ENCODE results near the gene TTC4. TPM values are rescaled to one million over a fixed set of nuclear protein-coding genes. Genes with fewer than 3 reads are reported as not detected.

Gene TTC4
- total RNA-seq, 1 donor from 2014 or later: 18.8 TPM

DNA sequence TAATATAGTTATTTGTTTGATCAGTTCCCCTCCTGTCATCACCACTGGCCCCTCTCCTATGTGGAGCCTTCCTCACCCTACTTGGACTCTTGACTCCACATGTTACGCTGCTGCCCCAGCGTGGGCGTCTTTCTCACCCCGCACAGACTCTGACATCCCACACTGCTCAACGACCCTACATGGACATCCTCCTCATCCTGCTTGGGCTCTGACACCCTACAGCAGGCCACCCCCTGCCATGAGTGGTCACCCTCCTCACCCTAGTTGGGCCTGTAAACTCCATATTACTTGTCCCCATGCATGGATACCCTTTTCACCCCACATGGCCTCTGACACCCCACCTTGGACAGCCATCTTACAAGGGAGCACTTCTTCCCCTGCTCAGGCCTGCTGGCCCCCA lies 21.0 kb downstream of the TTC4 start:
- DNase-seq (ENCODE audit: low read depth) (no peak), FAIRE-seq (no peak)
- Histone ChIP-seq H3K27ac (ENCODE audit: low read depth, low read length) (no peak overlapping the region), H3K36me3 (ENCODE audit: insufficient read depth, low read length) (peaks cover 42% of the 10 kb centered on the region), H2AFZ (ENCODE audit: low read depth, low read length) (no peak overlapping the region), H3K9me3 (ENCODE audit: insufficient read depth, low read depth, low read length) (no peaks in the 10 kb centered on the region), H4K20me1 (ENCODE audit: insufficient read depth, low read length) (peaks cover 7% of the 10 kb centered on the region), H3K79me2 (ENCODE audit: insufficient read depth, low read length) (no peaks in the 10 kb centered on the region), H3K4me2 (ENCODE audit: low read length) (no peak overlapping the region), H3K9ac (ENCODE audit: low read length) (no peak overlapping the region), H3K4me1 (ENCODE audit: insufficient read depth, low read length) (no peaks in the 10 kb centered on the region), H3K4me3 (ENCODE audit: insufficient read depth, low read depth, low read length) (no peak overlapping the region), H3K27me3 (ENCODE audit: insufficient read depth, low read length) (no peaks in the 10 kb centered on the region)
- no peaks in the 10 kb centered on the region for H3K27me3 Mint-ChIP-seq (ENCODE audit: low read depth, unreplicated experiment)
- H3K4me3 Mint-ChIP-seq (ENCODE audit: unreplicated experiment): no peak overlapping the region
- TF ChIP-seq, protein P1, sequence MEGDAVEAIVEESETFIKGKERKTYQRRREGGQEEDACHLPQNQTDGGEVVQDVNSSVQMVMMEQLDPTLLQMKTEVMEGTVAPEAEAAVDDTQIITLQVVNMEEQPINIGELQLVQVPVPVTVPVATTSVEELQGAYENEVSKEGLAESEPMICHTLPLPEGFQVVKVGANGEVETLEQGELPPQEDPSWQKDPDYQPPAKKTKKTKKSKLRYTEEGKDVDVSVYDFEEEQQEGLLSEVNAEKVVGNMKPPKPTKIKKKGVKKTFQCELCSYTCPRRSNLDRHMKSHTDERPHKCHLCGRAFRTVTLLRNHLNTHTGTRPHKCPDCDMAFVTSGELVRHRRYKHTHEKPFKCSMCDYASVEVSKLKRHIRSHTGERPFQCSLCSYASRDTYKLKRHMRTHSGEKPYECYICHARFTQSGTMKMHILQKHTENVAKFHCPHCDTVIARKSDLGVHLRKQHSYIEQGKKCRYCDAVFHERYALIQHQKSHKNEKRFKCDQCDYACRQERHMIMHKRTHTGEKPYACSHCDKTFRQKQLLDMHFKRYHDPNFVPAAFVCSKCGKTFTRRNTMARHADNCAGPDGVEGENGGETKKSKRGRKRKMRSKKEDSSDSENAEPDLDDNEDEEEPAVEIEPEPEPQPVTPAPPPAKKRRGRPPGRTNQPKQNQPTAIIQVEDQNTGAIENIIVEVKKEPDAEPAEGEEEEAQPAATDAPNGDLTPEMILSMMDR (IDR thresholded peaks at IDR 0.05; ENCODE audit: insufficient read depth, low read depth, low read length): no peak
- no peak for TF ChIP-seq EZH2 (IDR thresholded peaks at IDR 0.05; ENCODE audit: insufficient read depth, low read length)
- no peaks in the 10 kb centered on the region for H3K4me1 Mint-ChIP-seq (ENCODE audit: low read depth, unreplicated experiment)
- H3K27ac Mint-ChIP-seq (ENCODE audit: unreplicated experiment): no peak overlapping the region
- H3K9me3 Mint-ChIP-seq (ENCODE audit: unreplicated experiment): no peaks in the 10 kb centered on the region
- peaks cover 11% of the 10 kb centered on the region for H3K36me3 Mint-ChIP-seq (ENCODE audit: low read depth, unreplicated experiment)

- Histone ChIP-seq H3K36me3 (ENCODE audit: insufficient read depth, low read length) (peaks cover 48% of the 10 kb centered on the region), H3K27me3 (ENCODE audit: insufficient read depth, low read length) (no peaks in the 10 kb centered on the region), H3K79me2 (ENCODE audit: insufficient read depth, low read length) (no peaks in the 10 kb centered on the region), H3K4me1 (ENCODE audit: insufficient read depth, low read length) (no peaks in the 10 kb centered on the region), H3K4me2 (ENCODE audit: low read length) (no peak overlapping the region), H3K9me3 (ENCODE audit: insufficient read depth, low read depth, low read length) (no peaks in the 10 kb centered on the region), H4K20me1 (ENCODE audit: insufficient read depth, low read length) (peaks cover 12% of the 10 kb centered on the region), H3K9ac (ENCODE audit: low read length) (no peak overlapping the region), H3K4me3 (ENCODE audit: insufficient read depth, low read depth, low read length) (no peak overlapping the region), H2AFZ (ENCODE audit: low read depth, low read length) (no peak overlapping the region), H3K27ac (ENCODE audit: low read depth, low read length) (no peak overlapping the region)
- TF ChIP-seq, protein P1 (IDR thresholded peaks at IDR 0.05; ENCODE audit: insufficient read depth, low read depth, low read length): no peak
- TF ChIP-seq EZH2 (IDR thresholded peaks at IDR 0.05; ENCODE audit: insufficient read depth, low read length): no peak
- no peak overlapping the region for H3K27ac Mint-ChIP-seq (ENCODE audit: unreplicated experiment)
- peaks cover 3% of the 10 kb centered on the region for H3K4me1 Mint-ChIP-seq (ENCODE audit: low read depth, unreplicated experiment)
- no peaks in the 10 kb centered on the region for H3K27me3 Mint-ChIP-seq (ENCODE audit: low read depth, unreplicated experiment)
- no peak overlapping the region for H3K4me3 Mint-ChIP-seq (ENCODE audit: unreplicated experiment)
- no peak for FAIRE-seq
- no peak for DNase-seq (ENCODE audit: low read depth)
- peaks cover 14% of the 10 kb centered on the region for H3K36me3 Mint-ChIP-seq (ENCODE audit: low read depth, unreplicated experiment)
- H3K9me3 Mint-ChIP-seq (ENCODE audit: unreplicated experiment): no peaks in the 10 kb centered on the region
These were observed 22.6 kb downstream of the TTC4 start for GRCh38 chr1:54738244-54738643.

DNA sequence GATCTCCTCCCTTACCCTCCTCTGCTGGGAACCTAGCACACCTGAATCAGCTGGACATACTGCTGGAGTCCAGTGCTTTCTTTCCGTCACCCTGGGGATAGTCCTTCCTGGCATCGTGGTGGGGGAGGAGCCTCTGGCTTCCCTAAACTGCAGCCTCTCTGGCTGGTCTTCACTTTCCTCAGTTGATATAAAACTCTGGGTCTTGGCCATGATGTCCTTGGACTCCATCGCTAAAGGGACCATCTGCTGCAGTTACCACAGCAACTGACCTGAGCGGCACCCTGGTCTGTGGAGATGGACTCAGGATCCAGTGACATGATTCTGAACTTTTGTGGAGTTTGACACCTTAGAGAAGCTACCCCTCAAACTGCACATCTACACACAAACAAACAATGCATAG lies 25.9 kb downstream of the TTC4 start:
- Histone ChIP-seq H3K4me1 (ENCODE audit: insufficient read depth, low read length) (no peaks in the 10 kb centered on the region), H3K9me3 (ENCODE audit: insufficient read depth, low read depth, low read length) (no peaks in the 10 kb centered on the region), H3K4me2 (ENCODE audit: low read length) (no peak overlapping the region), H3K27ac (ENCODE audit: low read depth, low read length) (no peak overlapping the region), H2AFZ (ENCODE audit: low read depth, low read length) (no peak overlapping the region), H3K4me3 (ENCODE audit: insufficient read depth, low read depth, low read length) (no peak overlapping the region), H3K9ac (ENCODE audit: low read length) (no peak overlapping the region), H3K79me2 (ENCODE audit: insufficient read depth, low read length) (no peaks in the 10 kb centered on the region), H3K36me3 (ENCODE audit: insufficient read depth, low read length) (peaks cover 40% of the 10 kb centered on the region), H3K27me3 (ENCODE audit: insufficient read depth, low read length) (no peaks in the 10 kb centered on the region), H4K20me1 (ENCODE audit: insufficient read depth, low read length) (peaks cover 17% of the 10 kb centered on the region)
- Mint-ChIP-seq H3K27me3 (ENCODE audit: low read depth, unreplicated experiment) (no peaks in the 10 kb centered on the region), H3K4me1 (ENCODE audit: low read depth, unreplicated experiment) (peaks cover 3% of the 10 kb centered on the region), H3K4me3 (ENCODE audit: unreplicated experiment) (no peak overlapping the region), H3K9me3 (ENCODE audit: unreplicated experiment) (no peaks in the 10 kb centered on the region), H3K36me3 (ENCODE audit: low read depth, unreplicated experiment) (peaks cover 14% of the 10 kb centered on the region), H3K27ac (ENCODE audit: unreplicated experiment) (no peak overlapping the region)
- no peak for FAIRE-seq
- TF ChIP-seq, protein P1 (IDR thresholded peaks at IDR 0.05; ENCODE audit: insufficient read depth, low read depth, low read length): no peak
- TF ChIP-seq EZH2 (IDR thresholded peaks at IDR 0.05; ENCODE audit: insufficient read depth, low read length): no peak
- no peak for DNase-seq (ENCODE audit: low read depth)
